GM12891 (cell line): ENCODE results near the gene SMIM24.

Experiments
- DNase-seq: peaks from one replicate; pipeline ENCODE4 v3.0.0; 2011; ENCODE audit warnings: low spot score; ENCODE audit not compliant: insufficient read length
- FAIRE-seq: peaks from 2 replicates; lab custom pipeline; 2011; peaks lifted over from hg19 to GRCh38; lab: Jason Lieb, UNC
- PAX5 ChIP-seq: IDR thresholded peaks from 2 replicates; pipeline ENCODE4 v1.6.1; 2011; ENCODE audit warnings: low read length, moderate library complexity, mild to moderate bottlenecking; ENCODE audit not compliant: insufficient read depth, severe bottlenecking
- POLR2A ChIP-seq: IDR thresholded peaks from 2 replicates; pipeline ENCODE4 v1.6.1; 2011; ENCODE audit warnings: low read depth, low read length, control low read depth
- POLR2AphosphoS5 ChIP-seq: IDR thresholded peaks from 2 replicates; pipeline ENCODE4 v1.6.1; 2011; ENCODE audit warnings: low read depth, low read length, control low read depth
- POU2F2 ChIP-seq: IDR thresholded peaks from 2 replicates; pipeline ENCODE4 v1.6.1; 2011; ENCODE audit warnings: low read depth, mild to moderate bottlenecking, control low read depth, low read length, moderate library complexity
- SPI1 ChIP-seq: IDR thresholded peaks from 2 replicates; pipeline ENCODE4 v1.6.1; 2011; ENCODE audit warnings: low read depth, low read length, control low read depth
- TAF1 ChIP-seq: IDR thresholded peaks from 2 replicates; pipeline ENCODE4 v1.6.1; 2011; ENCODE audit warnings: low read depth, low read length, control low read depth

Gene SMIM24

DNA sequence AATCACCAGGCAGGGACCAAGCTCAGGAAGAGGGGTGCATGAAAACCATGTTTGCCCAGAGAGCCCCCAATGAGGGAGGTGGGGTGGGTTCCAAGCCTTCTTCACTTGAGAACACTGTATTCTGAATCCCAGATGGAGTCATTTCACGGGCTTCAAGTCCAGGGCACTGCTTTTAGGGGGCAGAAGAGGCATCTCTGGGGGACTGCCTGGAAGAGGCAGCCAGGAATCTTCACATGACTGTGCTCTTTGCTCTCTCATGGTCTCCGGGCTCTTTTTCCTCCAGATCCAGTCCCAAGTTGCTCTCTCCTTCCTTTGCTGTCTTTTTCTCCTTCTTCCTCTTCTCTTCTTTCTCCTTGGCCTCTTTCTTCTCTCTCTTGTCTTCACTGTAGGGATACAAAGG lies 5.7 kb downstream of the SMIM24 start:
- TF ChIP-seq TAF1: no peak
- TF ChIP-seq POLR2A: no peak
- no peak for TF ChIP-seq SPI1
- TF ChIP-seq PAX5: no peak
- no peak for TF ChIP-seq POLR2AphosphoS5
- TF ChIP-seq POU2F2: no peak

DNA sequence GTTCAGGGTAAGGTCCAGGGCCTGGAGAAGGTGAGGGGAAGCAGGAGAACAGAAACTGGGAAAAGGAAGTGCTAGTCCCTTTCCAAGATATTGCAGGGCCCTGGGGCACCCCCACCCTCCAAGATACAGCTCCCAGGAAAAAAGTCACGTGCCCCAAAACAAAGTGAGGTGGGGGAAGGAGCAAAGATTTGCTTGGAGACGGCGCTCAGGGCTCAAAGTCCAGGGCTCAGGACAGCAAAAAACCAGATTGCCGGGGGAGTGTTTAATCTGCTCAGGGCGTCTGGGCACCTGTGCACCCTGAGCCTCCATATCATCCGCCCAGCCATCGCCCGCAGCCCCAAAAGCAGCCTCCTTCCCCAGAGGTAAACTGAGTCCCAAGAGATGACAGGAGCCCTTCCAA lies 6.3 kb downstream of the SMIM24 start:
- DNase-seq (no peak), FAIRE-seq (no peak)
- TF ChIP-seq TAF1 (no peak), POU2F2 (no peak), SPI1 (no peak), PAX5 (no peak), POLR2AphosphoS5 (no peak)

More for the DNA sequence above, 5.7 kb downstream of the SMIM24 start:
- FAIRE-seq (no peak), DNase-seq (no peak)

DNA sequence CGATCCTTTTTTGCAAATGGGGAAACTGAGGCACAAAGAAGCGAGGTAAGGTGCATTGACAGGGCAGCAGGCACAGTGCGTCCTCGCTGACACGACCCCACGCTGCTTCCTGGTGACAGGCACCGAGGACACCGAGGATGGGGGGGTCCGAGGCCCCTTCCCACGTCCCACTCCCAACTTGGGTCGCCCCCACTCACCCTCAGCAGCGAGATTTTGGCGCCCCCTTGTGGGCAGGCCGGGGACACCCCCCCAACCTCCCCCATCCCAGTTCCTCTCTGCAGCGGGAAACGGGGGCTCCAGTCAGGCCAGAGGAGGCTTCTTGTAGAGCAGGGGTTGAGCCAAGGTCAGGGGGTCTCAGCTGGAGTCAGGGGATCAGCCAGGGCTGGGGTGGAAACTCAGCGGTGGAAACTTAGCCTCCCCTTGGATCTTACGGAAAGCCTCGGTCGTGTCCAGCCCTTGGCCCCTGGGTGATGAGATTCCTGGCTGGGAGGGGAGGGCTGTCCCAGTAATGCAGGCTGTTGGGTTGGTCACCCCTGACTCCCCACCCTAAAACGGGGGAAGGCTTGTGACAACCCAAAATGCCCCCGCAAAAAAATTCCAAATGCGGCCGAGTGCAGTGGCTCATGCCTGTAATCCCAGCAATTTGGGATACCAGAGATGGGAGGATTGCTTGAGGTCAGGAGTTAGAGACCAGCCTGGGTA lies 8.2 kb downstream of the SMIM24 start:
- DNase-seq: no peak
- TF ChIP-seq SPI1 (peak; percentile 56; the same call in 1 of the 2 replicates), PAX5 (no peak), POLR2AphosphoS5 (no peak), POLR2A (no peak), TAF1 (no peak), POU2F2 (no peak)
- no peak for FAIRE-seq

DNA sequence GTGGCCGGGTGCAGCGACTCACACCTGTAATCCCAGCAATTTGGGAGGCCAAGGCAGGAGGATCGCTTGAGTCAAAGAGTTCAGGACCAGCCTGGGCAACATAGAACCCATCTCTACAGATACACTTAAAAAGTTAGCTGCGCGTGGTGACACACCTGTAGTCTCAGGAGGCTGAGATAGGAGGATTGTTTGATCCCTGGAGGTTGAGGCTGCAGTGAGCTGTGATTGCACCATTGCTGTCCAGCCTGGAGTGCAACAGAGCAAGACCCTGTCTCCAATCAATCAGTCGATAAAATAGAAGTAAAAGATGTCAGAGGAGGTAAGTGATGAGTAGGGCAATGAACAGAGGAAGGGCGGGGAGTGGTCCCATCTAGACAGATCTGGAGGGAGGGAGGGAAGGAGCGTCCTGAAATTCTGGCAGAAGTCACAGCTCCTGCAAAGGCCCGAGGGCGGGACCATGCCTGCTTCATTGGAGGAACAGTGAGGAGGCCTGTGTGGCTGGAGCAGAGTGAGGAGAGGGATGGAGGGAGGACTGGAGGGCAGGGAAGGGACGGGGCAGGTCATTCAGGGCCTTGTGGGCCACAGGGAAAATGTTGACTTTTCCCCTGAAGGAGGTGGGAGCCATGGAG lies 9.7 kb downstream of the SMIM24 start:
- DNase-seq: no peak
- TF ChIP-seq PAX5: no peak
- no peak for TF ChIP-seq POLR2AphosphoS5
- TF ChIP-seq SPI1: no peak
- no peak for TF ChIP-seq POU2F2
- no peak for TF ChIP-seq POLR2A
- TF ChIP-seq TAF1: no peak
- no peak for FAIRE-seq

DNA sequence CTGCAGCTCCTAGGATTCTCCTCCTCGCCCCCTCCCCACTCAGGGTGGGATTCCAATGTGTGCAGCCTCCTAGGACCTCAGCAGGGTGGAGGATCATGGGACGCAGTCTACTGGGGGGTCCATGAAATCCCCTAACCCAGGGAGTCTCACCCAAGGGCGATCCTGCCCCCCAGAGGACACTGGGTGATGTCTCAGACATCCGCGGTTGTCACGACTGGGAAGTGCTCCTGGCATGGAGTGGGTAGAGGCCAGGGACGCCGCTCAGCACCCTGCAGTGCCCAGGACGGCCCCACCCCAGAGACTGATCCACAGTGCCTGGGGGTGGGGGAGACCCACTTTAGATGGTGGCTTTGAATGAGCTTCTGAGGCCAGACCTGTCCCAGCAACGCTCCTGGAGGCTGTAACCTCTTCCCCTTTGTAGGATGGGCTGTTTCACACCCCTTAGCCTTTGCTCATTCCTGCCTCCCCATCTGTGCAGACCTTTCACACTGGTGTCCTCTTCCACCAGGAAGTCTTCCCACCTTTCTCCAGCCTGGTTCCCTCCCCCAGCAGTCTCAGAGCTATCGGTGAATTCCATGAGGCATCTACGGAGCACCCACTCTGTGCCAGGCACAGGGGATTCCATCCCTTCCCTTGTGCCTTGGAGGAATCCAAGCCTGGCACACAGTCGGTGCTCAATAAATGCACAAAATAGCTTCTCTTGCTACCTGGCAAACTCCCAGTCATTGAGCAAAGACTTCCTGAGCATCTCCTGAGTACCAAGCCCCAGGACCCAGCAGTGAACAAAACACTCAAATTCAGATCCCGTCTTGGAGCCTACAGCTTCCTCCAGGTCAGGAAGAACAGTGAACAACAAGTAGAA lies 10.5 kb downstream of the SMIM24 start:
- no peak for TF ChIP-seq POLR2A
- TF ChIP-seq POLR2AphosphoS5: 0 out of 2 replicates have a peak, but pooled peaks have one; percentile 31
- TF ChIP-seq POU2F2: no peak
- TF ChIP-seq TAF1: no peak
- no peak for TF ChIP-seq SPI1
- DNase-seq (no peak), FAIRE-seq (no peak)

DNA sequence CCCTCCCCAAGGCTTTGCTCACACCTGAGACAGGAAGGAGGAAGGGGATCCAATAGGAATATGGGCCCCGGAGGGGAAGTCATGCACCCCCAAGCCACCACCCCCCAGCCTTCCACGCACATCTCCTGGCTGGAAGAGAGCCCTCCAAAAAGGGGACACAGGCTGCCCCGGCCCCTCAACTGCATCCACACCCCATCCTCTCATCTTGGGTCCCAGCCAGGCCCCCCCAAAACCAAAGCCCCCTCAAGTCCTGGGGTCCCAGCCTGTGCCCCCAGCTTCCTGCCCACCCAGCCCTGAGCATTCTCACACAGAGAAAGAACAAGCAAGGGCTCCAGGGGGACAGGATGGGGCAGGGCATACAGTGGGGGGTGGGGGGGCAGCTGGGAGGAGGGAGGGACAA lies 12.1 kb downstream of the SMIM24 start:
- TF ChIP-seq POU2F2: no peak
- TF ChIP-seq POLR2AphosphoS5: no peak
- TF ChIP-seq PAX5: no peak
- TF ChIP-seq POLR2A: no peak
- TF ChIP-seq TAF1: no peak
- TF ChIP-seq SPI1: no peak
- FAIRE-seq (no peak), DNase-seq (no peak)

DNA sequence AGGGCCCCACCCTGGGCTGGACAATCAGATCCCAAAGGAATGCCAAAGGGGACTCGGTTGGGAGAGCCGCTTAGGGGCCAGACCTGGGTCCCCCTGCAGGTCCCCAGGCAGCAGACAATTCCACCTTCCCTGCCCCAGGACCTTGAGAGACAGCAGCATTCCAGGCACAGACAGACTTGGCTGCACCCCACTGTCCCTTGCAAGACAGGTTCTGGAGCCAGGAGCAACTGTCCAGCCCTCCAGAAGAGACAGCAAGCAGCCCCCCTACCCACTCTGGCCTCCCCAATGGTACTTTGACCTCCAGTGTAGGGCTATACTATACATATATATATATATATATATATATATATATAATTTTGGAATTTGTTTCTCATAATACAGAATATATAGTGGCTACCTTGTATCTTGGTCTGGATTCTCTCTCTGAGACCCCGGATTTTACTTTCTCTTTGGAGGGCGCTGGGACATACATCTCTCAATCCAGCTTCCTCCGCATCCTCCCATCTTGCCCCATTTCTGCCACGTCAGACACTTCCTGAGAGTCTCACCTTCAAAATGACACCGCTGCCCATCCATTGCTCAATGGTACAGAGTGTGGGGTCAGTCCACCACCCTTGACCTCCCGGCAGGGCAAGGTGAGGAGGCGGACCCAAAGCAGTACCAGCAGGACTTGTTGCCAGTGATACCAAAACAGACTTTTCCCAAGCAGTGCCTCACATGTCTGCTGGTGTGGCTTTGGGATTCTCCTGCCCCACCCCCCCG lies 12.7 kb downstream of the SMIM24 start:
- no peak for TF ChIP-seq PAX5
- TF ChIP-seq POLR2A: no peak
- TF ChIP-seq TAF1: no peak
- TF ChIP-seq POU2F2: no peak
- no peak for TF ChIP-seq POLR2AphosphoS5
- TF ChIP-seq SPI1: no peak
- no peak for DNase-seq
- no peak for FAIRE-seq

DNA sequence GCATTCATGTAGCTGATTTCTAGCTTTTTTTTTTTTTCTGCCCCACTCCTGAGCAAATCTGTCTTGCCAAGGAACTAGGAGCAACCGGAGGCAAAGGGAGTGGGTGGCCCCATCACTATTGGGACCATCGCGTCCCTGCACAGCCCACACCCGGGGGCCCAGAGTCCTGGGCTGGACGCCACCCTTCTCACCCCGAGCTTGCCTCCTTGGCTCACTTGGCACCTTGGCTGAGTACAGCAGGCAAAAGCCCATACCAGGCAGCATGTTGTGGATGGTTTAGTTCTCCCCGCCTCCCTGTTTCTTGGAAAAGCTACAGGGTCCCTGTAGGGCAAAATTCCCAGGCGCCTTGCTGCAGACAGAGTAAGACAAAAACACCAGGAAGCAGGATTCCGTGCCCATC lies 13.7 kb downstream of the SMIM24 start:
- TF ChIP-seq PAX5: no peak
- FAIRE-seq (no peak), DNase-seq (no peak)

DNA sequence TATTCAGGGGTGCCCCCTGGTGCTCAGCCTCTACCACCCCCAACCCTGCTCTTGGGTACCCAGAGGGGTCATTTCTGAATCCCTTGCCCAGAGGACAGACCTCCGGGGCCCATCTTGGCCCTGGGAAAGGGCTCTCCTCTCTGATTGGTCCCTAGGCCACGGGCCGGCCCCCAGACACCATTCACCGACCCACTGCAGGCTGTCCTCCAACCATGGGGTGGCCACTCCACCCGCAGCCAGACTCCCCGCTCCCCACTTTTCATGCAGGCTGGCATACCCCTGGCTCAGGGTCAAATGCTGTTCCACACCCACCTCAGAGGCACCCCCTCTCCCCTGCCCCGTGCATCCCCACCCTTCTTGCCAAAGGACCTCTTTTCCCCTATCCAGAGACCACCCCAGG lies 14.8 kb downstream of the SMIM24 start:
- no peak for FAIRE-seq
- TF ChIP-seq TAF1: no peak
- no peak for TF ChIP-seq POLR2A
- no peak for TF ChIP-seq SPI1
- TF ChIP-seq POLR2AphosphoS5: no peak
- no peak for TF ChIP-seq POU2F2
- TF ChIP-seq PAX5: no peak
- no peak for DNase-seq
